ENCODE measurements around the gene FANCC.

- TF ChIP-seq POLR2AphosphoS5 (IDR thresholded peaks at IDR 0.05): no peak
- TF ChIP-seq EP300 (IDR thresholded peaks at IDR 0.05): no peak
- no peak for TF ChIP-seq POLR2A (IDR thresholded peaks at IDR 0.05)
- TF ChIP-seq, protein P1, sequence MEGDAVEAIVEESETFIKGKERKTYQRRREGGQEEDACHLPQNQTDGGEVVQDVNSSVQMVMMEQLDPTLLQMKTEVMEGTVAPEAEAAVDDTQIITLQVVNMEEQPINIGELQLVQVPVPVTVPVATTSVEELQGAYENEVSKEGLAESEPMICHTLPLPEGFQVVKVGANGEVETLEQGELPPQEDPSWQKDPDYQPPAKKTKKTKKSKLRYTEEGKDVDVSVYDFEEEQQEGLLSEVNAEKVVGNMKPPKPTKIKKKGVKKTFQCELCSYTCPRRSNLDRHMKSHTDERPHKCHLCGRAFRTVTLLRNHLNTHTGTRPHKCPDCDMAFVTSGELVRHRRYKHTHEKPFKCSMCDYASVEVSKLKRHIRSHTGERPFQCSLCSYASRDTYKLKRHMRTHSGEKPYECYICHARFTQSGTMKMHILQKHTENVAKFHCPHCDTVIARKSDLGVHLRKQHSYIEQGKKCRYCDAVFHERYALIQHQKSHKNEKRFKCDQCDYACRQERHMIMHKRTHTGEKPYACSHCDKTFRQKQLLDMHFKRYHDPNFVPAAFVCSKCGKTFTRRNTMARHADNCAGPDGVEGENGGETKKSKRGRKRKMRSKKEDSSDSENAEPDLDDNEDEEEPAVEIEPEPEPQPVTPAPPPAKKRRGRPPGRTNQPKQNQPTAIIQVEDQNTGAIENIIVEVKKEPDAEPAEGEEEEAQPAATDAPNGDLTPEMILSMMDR (IDR thresholded peaks at IDR 0.05): no peak
Observed at GRCh38 chr9:95139126-95139525, 178.4 kb downstream of the FANCC start.
